ENCODE data around the gene PMM2.

The PMM2 gene

DNA sequence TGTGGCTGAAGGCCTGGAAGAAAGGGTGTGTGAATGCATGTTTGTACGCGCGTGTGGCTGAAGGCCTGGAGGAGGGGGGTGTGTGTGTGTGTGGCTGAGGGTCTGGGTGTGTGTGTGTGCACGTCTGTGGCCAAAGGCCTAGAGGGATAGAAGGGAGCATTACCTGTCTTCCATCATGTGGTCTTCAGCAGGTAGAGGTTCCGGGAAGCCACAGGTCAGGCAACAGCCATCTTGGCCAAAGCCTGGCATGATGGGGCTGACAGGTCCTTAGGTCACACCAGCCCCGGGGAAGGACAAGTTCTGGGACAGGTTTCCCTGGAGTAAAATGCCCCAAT is 89.8 kb downstream of the PMM2 start:
- DNase-seq (ENCODE audit: low read depth in 3 of 3): no peak

DNA sequence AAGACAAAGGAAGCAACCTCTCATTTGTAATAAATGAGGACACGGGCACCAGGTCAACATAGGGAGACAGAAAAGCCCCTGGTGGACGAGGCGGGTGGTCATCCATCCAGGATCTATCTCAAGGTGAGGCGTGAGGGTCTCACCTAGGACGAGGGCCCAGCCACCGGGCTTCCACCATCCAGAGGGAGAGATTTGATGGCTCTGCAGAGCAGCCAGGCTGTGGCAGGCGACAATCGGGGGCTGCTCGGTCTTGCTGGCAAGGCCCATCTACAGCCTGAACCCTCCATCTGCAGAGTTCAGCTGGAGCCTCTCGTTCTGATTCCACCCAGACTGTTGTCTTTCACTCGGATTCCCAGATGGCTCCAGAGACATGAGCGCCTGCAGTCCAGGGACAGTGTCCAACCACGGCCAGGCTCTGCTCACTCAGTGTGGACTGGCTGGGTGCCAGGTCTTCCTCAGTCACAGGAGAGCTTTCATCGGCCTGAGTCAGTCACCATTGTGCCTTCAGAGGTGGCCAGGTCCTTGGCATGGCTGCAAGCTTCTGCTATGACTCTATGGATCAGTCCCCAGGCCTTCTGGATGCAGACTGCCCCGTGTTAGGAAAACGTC is 90.4 kb downstream of the PMM2 start:
- no peak for DNase-seq (ENCODE audit: low read depth in 3 of 3)

DNA sequence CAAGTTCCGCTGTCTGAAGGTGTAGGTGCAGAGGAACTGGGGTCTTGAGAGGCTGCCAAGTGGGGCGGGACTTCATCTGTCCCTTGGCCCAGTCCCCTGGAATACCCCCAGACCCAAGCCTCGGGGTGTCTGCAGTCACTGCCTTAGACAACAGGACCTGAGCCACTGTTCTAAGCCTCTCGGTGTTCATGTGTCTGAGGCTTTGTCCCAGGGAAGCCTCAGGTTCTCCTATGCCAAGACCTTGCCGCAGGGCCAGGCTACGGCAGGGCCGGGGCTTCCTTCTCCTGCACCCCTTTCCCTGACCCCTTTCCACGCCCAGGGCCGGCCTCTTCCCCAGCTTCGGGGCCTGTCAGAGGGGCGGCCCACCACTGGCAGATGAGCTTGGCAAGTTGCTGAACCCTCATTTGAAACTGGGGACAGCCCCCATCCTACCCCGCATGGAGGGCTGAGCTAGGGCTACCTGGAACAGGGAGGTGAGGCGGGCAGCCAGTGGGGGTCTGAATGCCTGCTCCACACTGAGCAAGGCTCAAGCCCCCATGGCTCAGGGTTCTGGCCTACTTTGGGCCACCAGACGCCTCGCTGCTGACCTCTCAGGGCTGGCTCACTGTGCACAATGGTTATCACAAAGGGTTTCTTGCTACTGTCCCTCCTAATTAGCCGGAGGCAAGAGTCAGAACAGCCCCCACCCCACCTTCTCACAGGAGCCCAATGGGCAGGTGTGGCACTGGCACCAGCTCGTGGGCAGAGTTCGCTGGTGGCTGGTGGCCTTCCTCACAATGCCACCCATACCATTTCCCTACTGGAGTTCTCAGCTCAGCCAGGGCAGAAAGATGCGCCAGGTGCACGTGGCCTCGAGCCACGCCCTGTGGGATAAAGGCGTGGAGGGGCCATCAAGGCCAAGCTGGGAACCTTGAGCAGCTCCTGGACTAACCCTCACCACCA is 91.6 kb downstream of the PMM2 start:
- DNase-seq (ENCODE audit: low read depth in 3 of 3): no peak

- no peak for DNase-seq (ENCODE audit: low read depth in 3 of 3)
Observed at GRCh38 chr16:8889893-8890548, 92.4 kb downstream of the PMM2 start.

DNA sequence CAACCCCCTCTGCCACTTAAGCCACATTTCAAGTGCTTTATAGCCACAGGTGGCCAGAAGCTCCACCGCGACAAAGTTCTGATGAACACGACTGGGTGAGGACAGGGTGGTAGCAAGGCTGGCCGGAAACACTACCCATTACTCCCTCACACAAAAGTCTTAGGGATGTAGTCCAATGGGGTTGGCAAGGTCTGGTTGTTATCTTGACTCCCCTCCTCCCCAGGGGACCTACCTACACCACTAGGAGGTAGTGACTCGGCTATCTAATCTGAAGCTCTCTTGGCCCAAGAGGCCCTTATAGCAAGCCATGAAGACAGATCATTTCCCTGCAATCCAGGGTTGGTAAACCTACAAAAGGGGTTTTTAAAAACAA is 92.9 kb downstream of the PMM2 start:
- DNase-seq (ENCODE audit: low read depth in 3 of 3): no peak

GRCh38 chr16:8892101-8892575 is 94.5 kb downstream of the PMM2 start:
- DNase-seq (ENCODE audit: low read depth in 3 of 3): no peak

DNA sequence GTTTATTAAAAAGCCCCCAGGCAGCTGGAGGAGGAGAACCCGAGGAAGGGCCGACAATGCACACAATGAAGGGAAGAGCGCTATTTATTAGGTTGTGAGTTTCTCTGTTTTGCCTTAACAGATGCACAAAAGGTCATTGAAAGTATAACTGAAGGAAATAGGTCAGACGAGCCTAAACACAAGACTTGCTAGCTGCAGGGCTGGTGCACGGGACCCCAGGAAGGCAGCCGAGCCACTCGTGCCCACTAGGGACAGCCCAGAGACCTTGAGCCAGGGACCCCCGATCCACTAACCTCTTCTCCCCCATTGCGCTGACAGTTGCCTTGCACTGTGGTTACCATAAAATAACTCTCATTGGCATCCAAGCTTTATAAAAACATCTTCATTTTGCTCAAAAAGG is 95.8 kb downstream of the PMM2 start:
- DNase-seq (ENCODE audit: low read depth in 3 of 3): no peak

DNA sequence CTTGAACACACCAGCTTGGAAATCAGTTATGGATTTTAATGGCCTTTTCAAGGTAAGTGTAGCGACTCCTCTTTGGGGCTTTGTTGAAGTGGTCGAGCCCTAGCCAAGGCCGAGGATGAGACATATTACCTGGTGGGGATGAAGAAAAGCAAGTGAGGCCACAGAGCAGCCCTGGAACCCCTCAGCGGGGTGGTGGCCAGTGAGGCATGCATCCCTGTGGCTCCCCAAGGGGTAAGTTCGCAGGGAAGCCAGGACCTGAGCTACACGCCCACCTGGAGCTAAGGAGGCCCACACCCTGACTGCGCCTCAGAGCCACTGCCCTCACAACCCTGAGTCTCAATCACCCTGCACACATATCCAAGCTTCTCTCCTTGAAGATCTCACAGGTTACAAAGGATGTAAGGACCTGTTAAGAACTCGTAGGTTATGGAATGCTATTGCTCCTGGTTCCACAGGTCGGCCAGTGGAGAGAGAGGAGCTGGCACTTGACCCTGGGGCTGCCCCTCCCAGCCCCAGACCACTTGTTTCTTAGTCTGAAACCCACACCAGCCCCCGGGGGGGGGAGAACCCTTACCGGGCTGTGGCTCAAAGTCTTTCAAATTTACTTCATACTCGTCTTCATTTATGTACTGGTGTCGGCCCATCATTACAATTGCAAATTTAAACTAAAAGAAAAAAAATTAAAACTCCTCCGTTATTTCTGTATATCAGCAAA is 96.5 kb downstream of the PMM2 start:
- DNase-seq (ENCODE audit: low read depth in 3 of 3): no peak

DNA sequence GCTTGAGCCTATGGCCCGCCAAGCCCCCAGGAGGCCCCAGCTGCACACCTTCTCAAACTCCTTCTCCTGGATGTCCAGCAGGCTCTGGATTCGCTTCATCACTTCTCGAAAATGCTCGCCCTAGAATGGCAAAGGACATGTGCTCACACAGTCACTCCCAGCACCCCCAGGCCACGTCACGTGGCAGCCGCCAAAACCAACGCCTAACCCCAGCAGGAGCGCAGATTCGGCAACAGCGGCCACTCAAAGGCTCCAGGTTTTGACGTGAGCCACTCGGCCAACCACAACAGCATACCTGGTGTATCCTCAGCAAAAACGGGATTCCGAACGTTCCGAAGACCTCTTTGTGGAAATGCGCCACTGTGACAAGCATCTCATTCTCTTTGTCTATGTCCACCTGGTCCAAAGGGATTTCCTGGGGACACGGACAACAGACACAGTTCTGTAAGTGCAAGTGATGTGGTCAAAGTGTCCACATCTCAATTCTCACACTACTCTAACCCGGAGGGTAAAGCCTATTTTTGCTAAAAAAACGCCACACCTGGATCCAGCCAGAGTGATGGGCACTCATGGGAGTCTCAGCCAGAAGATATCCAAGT is 97.2 kb downstream of the PMM2 start:
- DNase-seq (ENCODE audit: low read depth in 3 of 3): no peak

DNA sequence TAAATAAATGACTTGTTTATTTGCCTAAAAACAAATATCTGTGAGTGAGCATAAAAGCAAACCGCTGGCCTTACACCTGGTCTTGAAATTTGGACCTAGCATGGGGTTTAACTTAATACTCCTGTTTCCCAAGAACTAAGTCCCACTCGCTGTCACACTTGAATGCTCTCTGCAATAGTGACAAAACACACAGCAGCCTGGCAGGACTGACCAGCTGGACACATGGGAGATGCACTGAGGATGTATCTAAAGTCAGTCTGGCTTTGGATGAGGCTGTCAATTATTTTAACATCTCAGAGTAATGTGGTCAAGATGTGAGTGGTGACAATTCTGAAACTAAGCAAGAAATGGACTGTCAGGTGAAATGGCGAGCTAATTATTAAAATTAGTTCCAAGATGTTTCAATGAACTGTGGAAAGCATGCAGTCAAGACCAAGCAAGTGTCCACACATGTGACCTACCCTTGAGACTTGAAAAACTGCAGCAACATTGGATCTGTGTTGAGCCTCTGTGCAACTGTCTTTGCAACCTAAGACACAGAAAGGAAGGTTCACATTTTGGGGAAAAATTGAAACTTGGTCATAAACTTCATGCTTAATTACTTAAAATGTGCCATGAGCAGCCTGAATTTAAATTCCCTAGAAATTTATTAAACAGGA is 101.2 kb downstream of the PMM2 start:
- no peak for DNase-seq (ENCODE audit: low read depth in 3 of 3)

All from stimulated activated CD4-positive, alpha-beta T cell treated with anti-CD3 and anti-CD28 coated beads, TNF-alpha, amount 100 ng/mL, for 48 hours (primary cell).